GM12878 (cell line): ENCODE measurements around the gene CHRM3.

Experiments
- CTCF ChIP-seq, 3 experiments: IDR thresholded peaks in 2 of 3; conservative IDR thresholded peaks in 1 of 3; 2 replicates each; pipeline ENCODE4 v1.5.1; 2011; ENCODE audit warnings: low read depth in 3 of 3, low read length in 3 of 3, mild to moderate bottlenecking in 3 of 3, control low read depth in 2 of 3, moderate library complexity in 2 of 3, inconsistent platforms in 1 of 3, mixed read lengths in 1 of 3; ENCODE audit not compliant: control insufficient read depth in 2 of 3, insufficient read depth in 1 of 3; ENCODE audit errors: extremely low read depth in 1 of 3
- EP300 ChIP-seq, 2 experiments: fragments of 150-350 bp in 1 of 2; IDR thresholded peaks; 2 replicates each; pipeline ENCODE4 v1.6.1; 2011 to 2012; ENCODE audit warnings: low read depth in 2 of 2, low read length in 2 of 2, borderline replicate concordance in 1 of 2, improper control_type of control experiment in 1 of 2, inconsistent platforms in 1 of 2; ENCODE audit not compliant: control insufficient read depth in 1 of 2
- JUNB ChIP-seq: IDR thresholded peaks from 2 replicates; pipeline ENCODE4 v1.6.1; 2016; ENCODE audit warnings: antibody characterized with exemption, mild to moderate bottlenecking
- SP1 ChIP-seq: IDR thresholded peaks from one replicate; pipeline ENCODE4 v1.6.1; 2011; ENCODE audit warnings: low read depth, low read length
- TAF1 ChIP-seq: IDR thresholded peaks from 2 replicates; pipeline ENCODE4 v1.6.1; 2011; ENCODE audit warnings: mild to moderate bottlenecking, low read depth, low read length, borderline replicate concordance
- TF ChIP-seq, protein P1 (sequence below): IDR thresholded peaks from 2 replicates; pipeline ENCODE4 v1.6.1; 2011; ENCODE audit warnings: low read depth, low read length, improper control_type of control experiment, borderline replicate concordance

- TF ChIP-seq CTCF (IDR thresholded peaks at IDR 0.05 in 2 of 3, conservative IDR thresholded peaks at IDR 0.05 in 1 of 3; ENCODE audit: control insufficient read depth in 2 of 3, extremely low read depth in 1 of 3, insufficient read depth in 1 of 3, low read depth in 3 of 3, low read length in 3 of 3), result no peak
- TF ChIP-seq, protein P1, sequence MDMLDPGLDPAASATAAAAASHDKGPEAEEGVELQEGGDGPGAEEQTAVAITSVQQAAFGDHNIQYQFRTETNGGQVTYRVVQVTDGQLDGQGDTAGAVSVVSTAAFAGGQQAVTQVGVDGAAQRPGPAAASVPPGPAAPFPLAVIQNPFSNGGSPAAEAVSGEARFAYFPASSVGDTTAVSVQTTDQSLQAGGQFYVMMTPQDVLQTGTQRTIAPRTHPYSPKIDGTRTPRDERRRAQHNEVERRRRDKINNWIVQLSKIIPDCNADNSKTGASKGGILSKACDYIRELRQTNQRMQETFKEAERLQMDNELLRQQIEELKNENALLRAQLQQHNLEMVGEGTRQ, result no peak
- no peak for TF ChIP-seq EP300 (IDR thresholded peaks at IDR 0.05; ENCODE audit: borderline replicate concordance in 1 of 2, control insufficient read depth in 1 of 2, low read depth in 2 of 2, low read length in 2 of 2)
- no peak for TF ChIP-seq TAF1
- TF ChIP-seq JUNB, result no peak
- TF ChIP-seq SP1, result no peak
Observed at GRCh38 chr1:239357867-239358266, 28.5 kb upstream of the CHRM3 start.
